SK-N-SH treated with all-trans-retinoic acid at 6 μM for 48 hours (cell line): ENCODE measurements around the gene TMEM141.

Source experiments
- ARNTL ChIP-seq: fragments of 450-650 bp; formaldehyde crosslinking; IDR thresholded peaks from 2 replicates; pipeline ENCODE4 v1.5.0; 2020; ENCODE audit warnings: low read depth, mild to moderate bottlenecking, moderate library complexity, borderline replicate concordance
- ESRRG ChIP-seq: fragments of 250-450 bp; sonication (Bioruptor Pico); IDR thresholded peaks from 2 replicates; pipeline ENCODE4 v1.6.1; 2021; ENCODE audit warnings: mild to moderate bottlenecking
- GLIS3 ChIP-seq: fragments of 250-450 bp; sonication (Bioruptor Pico); IDR thresholded peaks from 2 replicates; pipeline ENCODE4 v1.5.0; 2020; ENCODE audit warnings: mild to moderate bottlenecking, moderate library complexity
- OSR1 ChIP-seq: fragments of 250-450 bp; sonication (Bioruptor Pico); IDR thresholded peaks from 2 replicates; pipeline ENCODE4 v1.8.0; 2022; ENCODE audit warnings: moderate library complexity, mild to moderate bottlenecking, inconsistent platforms
- SNAI2 ChIP-seq: fragments of 250-450 bp; sonication (Bioruptor Pico); IDR thresholded peaks from 2 replicates; pipeline ENCODE4 v1.5.0; 2020; ENCODE audit warnings: mild to moderate bottlenecking, moderate library complexity
- TOX ChIP-seq: fragments of 250-450 bp; sonication (Bioruptor Pico); IDR thresholded peaks from 2 replicates; pipeline ENCODE4 v1.8.0; 2021; ENCODE audit warnings: mild to moderate bottlenecking, moderate library complexity, borderline replicate concordance
- ZC3H10 ChIP-seq: fragments of 250-450 bp; sonication (Bioruptor Pico); IDR thresholded peaks from 2 replicates; pipeline ENCODE4 v1.5.1; 2021; ENCODE audit warnings: mild to moderate bottlenecking, moderate library complexity
- ZFP3 ChIP-seq: fragments of 250-450 bp; sonication (Bioruptor Pico); IDR thresholded peaks from 2 replicates; pipeline ENCODE4 v1.5.0; 2020; ENCODE audit warnings: mild to moderate bottlenecking, moderate library complexity
- ZNF565 ChIP-seq: fragments of 450-650 bp; formaldehyde crosslinking; conservative IDR thresholded peaks from 2 replicates; pipeline ENCODE4 v1.5.0; 2020; ENCODE audit warnings: low read depth, mild to moderate bottlenecking, moderate library complexity
- TF ChIP-seq, protein P1 (sequence below): fragments of 250-450 bp; sonication (Bioruptor Pico); IDR thresholded peaks from 2 replicates; pipeline ENCODE4 v1.8.0; 2020; ENCODE audit warnings: mild to moderate bottlenecking, moderate library complexity, borderline replicate concordance
- TF ChIP-seq, protein P2 (sequence below): fragments of 250-450 bp; sonication (Bioruptor Pico); IDR thresholded peaks from 2 replicates; pipeline ENCODE4 v1.5.1; 2020; ENCODE audit warnings: low read depth, mild to moderate bottlenecking, moderate library complexity
- TF ChIP-seq, protein P3 (sequence below): fragments of 250-450 bp; sonication (Bioruptor Pico); IDR thresholded peaks from 2 replicates; pipeline ENCODE4 v1.5.1; 2021; ENCODE audit warnings: mild to moderate bottlenecking, moderate library complexity

DNA sequence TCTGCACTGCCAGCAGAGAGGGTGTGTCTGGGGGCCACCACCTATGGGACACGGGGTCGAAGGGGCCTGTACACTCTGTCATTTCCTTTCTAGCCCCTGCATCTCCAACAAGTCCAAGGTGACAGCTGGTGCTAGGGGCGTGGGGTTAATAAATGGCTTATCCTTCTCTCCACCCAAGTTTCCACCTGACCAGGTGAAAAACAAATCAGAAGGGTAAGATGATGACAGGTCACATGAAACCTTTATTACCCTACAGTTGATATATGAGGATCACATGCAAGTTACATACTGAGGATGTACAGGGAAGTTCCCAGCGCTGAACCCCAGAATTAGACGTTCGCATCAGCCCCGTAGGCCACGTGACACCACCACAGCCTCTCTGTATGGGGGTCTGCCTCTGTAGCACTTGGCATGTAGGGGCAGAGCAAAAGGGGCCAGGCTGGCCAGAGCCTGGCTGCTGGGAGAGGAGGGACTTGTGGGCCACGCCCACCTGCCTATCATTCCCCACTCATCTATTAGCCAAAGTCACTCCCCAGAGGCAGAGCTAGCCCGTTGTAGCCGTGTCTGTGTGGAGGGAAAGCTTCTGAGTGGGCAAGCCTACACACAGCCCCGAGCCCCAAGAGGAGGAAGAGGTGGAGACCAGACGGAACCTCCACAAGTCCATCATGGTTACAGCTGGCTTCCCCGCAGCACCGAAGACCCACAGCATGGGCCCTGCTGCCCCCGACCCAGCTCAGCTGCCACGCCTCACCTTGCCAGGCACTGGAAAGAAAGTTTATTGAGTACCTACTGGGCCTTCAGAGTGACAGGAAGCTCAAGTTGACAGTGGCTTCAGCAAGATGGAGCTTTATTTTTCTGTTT, 2.2 kb downstream of the TMEM141 start:
- TF ChIP-seq, protein P1, sequence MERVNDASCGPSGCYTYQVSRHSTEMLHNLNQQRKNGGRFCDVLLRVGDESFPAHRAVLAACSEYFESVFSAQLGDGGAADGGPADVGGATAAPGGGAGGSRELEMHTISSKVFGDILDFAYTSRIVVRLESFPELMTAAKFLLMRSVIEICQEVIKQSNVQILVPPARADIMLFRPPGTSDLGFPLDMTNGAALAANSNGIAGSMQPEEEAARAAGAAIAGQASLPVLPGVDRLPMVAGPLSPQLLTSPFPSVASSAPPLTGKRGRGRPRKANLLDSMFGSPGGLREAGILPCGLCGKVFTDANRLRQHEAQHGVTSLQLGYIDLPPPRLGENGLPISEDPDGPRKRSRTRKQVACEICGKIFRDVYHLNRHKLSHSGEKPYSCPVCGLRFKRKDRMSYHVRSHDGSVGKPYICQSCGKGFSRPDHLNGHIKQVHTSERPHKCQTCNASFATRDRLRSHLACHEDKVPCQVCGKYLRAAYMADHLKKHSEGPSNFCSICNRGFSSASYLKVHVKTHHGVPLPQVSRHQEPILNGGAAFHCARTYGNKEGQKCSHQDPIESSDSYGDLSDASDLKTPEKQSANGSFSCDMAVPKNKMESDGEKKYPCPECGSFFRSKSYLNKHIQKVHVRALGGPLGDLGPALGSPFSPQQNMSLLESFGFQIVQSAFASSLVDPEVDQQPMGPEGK (CRISPR knock-in tag) = no peak
- TF ChIP-seq ARNTL (CRISPR knock-in tag) (no peak), SNAI2 (CRISPR knock-in tag) (no peak), TOX (no peak), ESRRG (no peak), GLIS3 (CRISPR knock-in tag) (no peak), ZC3H10 (CRISPR knock-in tag) (no peak), OSR1 (CRISPR knock-in tag) (no peak), ZFP3 (no peak), ZNF565 (CRISPR knock-in tag) (no peak)
- TF ChIP-seq, protein P2, sequence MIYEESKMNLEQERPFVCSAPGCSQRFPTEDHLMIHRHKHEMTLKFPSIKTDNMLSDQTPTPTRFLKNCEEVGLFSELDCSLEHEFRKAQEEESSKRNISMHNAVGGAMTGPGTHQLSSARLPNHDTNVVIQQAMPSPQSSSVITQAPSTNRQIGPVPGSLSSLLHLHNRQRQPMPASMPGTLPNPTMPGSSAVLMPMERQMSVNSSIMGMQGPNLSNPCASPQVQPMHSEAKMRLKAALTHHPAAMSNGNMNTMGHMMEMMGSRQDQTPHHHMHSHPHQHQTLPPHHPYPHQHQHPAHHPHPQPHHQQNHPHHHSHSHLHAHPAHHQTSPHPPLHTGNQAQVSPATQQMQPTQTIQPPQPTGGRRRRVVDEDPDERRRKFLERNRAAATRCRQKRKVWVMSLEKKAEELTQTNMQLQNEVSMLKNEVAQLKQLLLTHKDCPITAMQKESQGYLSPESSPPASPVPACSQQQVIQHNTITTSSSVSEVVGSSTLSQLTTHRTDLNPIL (CRISPR knock-in tag) = no peak
- TF ChIP-seq, protein P3, sequence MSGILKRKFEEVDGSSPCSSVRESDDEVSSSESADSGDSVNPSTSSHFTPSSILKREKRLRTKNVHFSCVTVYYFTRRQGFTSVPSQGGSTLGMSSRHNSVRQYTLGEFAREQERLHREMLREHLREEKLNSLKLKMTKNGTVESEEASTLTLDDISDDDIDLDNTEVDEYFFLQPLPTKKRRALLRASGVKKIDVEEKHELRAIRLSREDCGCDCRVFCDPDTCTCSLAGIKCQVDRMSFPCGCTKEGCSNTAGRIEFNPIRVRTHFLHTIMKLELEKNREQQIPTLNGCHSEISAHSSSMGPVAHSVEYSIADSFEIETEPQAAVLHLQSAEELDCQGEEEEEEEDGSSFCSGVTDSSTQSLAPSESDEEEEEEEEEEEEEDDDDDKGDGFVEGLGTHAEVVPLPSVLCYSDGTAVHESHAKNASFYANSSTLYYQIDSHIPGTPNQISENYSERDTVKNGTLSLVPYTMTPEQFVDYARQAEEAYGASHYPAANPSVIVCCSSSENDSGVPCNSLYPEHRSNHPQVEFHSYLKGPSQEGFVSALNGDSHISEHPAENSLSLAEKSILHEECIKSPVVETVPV (CRISPR knock-in tag) = no peak
